ENCODE measurements around the gene RNF167. TPM values are rescaled to one million over a fixed set of nuclear protein-coding genes. Genes with fewer than 3 reads are reported as not detected.

Gene RNF167
- total and polyA plus RNA-seq, 2 of the 13 experiments (the other 11 are each of a cell fraction or from before 2014, with no cell fraction given), result 44.1 to 45.4 TPM

GRCh38 chr17:4940555-4941318, 669 bp downstream of the RNF167 start (continued):
- TF ChIP-seq THAP9 (CRISPR knock-in tag; IDR thresholded peaks at IDR 0.05; ENCODE audit: borderline replicate concordance) (peak; percentile 49; the same call in 1 of the 2 replicates), JARID2 (CRISPR knock-in tag; IDR thresholded peaks at IDR 0.05; ENCODE audit: insufficient replicate concordance) (no peak), SALL2 (CRISPR knock-in tag; IDR thresholded peaks at IDR 0.05) (0 out of 2 replicates have a peak, but pooled peaks have one; percentile 34), ATF3 (CRISPR knock-in tag; IDR thresholded peaks at IDR 0.05) (no peak), GABPA (IDR thresholded peaks at IDR 0.05; ENCODE audit: low read depth, low read length) (peak; percentile 75), GABPA (CRISPR knock-in tag; IDR thresholded peaks at IDR 0.05; ENCODE audit: low read depth) (0 out of 2 replicates have a peak, but pooled peaks have one; percentile 94), TOPORS (CRISPR knock-in tag; IDR thresholded peaks at IDR 0.05) (0 out of 2 replicates have a peak, but pooled peaks have one; percentile 10), HBP1 (CRISPR knock-in tag; IDR thresholded peaks at IDR 0.05; ENCODE audit: low read depth) (0 out of 2 replicates have a peak, but pooled peaks have one; percentile 36), ZNF629 (CRISPR knock-in tag; conservative IDR thresholded peaks at IDR 0.05) (no peak), AKAP8 (CRISPR knock-in tag; IDR thresholded peaks at IDR 0.05) (no peak), U2AF1 (optimal IDR thresholded peaks at IDR 0.05; ENCODE audit: low read depth, low read length) (no peak), POLR2A (IDR thresholded peaks at IDR 0.05; ENCODE audit: insufficient read depth in 1 of 2, low read depth in 2 of 2, low read length in 2 of 2) (peak in 1 of 2 experiments; percentile 46; a peak in 1 of 4 replicates), DR1 (CRISPR knock-in tag; IDR thresholded peaks at IDR 0.05) (no peak), FOXO1 (CRISPR knock-in tag; IDR thresholded peaks at IDR 0.05) (no peak), ZHX2 (IDR thresholded peaks at IDR 0.05; ENCODE audit: low read depth) (no peak), ZHX2 (CRISPR knock-in tag; IDR thresholded peaks at IDR 0.05; ENCODE audit: borderline replicate concordance) (no peak), ZBTB14 (CRISPR knock-in tag; IDR thresholded peaks at IDR 0.05) (no peak), HES4 (CRISPR knock-in tag; IDR thresholded peaks at IDR 0.05; ENCODE audit: borderline replicate concordance) (0 out of 2 replicates have a peak, but pooled peaks have one; percentile 19)

All from HepG2 (cell line).